HG03139 (cell line): ENCODE measurements around the gene TCP11.

Source experiments
- ATAC-seq: cut with Tn5 transposase; IDR thresholded peaks from one replicate; pipeline ENCODE4 v1.9.1; 2021; ENCODE audit not compliant: unreplicated experiment

TCP11 gene

GRCh38 chr6:35096129-35096862 is 44.8 kb downstream of the TCP11 start:
- ATAC-seq, result no peak

GRCh38 chr6:35094183-35094582 is 47.0 kb downstream of the TCP11 start:
- no peak for ATAC-seq

GRCh38 chr6:35093783-35094182 is 47.4 kb downstream of the TCP11 start:
- ATAC-seq, result no peak

GRCh38 chr6:35093118-35093445 is 48.1 kb downstream of the TCP11 start:
- no peak for ATAC-seq

DNA sequence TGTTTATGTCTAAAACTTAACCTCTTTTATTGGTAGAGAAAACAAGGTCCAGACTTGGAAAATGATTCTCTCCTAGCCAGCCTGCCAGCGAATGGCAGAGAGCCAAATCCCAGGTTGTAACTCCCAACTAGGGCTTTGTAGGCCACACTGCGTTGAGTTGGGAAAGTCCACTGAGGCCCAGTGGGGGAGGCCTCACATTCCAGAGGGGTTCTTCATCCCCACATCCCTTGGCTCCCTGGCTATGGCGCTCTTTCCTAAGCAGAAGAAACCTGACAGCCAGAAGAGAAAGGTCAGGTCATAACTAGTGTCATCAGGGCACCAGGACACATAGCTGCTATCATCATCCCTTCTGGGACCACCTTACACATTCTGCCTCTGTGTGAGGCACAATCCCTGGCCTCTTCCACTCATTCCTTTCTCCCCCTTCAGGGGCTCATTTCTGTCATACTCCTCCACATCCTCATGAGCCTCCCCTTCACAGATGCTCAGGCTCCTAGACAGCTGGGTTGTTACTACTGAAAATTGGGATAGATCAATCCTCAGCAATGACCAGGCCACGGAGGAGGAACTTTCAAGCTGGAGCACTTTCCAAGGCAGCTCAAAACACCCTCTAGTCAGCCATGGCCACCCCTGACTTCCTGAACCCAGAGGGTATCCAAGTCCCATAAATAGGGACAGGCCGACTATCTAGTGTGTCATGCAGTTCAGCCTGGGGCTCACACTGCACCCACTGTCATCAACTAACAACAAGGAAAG is 48.6 kb downstream of the TCP11 start:
- ATAC-seq, result no peak

DNA sequence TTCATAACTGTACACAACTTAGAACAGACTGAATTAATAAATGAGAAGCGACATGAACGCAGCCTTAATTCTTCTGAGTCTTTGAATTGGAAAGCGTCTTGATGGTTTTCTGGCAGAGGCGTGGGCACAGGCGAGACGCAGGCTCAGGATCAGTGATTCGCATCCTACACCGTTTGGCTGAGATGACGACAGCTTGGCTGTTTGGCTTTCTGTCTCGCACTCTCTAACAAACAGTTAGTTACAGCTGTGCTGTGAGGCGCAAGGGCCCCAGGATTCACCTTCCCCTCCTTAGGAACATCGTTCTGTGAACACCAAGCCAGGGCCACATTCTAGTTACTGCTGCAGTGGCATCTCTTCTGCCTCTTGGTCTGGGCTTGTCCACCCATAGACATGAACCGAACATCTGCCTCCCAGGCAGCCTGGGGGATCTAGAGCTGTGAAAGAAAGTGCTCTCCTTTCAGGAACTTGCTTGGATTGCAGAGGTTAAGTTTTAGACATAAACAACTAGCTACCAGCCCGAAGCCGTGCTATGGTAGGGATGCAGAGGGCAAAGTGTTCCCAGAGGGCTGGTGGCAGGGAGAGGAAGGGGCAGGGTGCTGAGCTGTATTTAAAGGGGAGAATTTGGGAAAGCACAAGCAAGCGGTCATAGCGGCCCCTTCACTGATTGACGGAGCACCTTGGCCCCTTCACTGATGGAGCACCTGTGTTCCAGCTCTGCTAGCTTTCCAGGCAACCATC is 49.6 kb downstream of the TCP11 start:
- ATAC-seq, result no peak

DNA sequence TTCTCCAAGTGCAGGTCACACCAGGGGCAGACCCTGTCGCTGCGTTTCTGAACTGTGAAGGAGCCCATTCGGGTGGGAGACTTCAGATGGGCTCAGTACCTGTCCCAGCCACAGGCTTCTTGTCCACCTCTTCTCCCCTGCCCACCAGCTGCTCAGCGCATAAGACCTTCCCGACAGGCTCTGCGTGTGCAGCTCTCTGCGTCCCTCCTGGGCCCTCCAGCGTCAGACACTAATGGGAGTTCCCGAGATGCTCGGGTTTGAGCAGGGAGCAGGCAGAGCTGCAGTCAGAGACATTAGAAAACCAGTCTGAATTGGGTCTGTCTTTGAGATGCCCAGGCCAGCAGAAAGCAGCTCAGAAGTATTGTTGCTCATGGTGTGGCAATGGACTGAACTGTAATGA is 50.4 kb downstream of the TCP11 start:
- no peak for ATAC-seq

- no peak for ATAC-seq
Measured at GRCh38 chr6:35089935-35090505, 51.1 kb downstream of the TCP11 start.

DNA sequence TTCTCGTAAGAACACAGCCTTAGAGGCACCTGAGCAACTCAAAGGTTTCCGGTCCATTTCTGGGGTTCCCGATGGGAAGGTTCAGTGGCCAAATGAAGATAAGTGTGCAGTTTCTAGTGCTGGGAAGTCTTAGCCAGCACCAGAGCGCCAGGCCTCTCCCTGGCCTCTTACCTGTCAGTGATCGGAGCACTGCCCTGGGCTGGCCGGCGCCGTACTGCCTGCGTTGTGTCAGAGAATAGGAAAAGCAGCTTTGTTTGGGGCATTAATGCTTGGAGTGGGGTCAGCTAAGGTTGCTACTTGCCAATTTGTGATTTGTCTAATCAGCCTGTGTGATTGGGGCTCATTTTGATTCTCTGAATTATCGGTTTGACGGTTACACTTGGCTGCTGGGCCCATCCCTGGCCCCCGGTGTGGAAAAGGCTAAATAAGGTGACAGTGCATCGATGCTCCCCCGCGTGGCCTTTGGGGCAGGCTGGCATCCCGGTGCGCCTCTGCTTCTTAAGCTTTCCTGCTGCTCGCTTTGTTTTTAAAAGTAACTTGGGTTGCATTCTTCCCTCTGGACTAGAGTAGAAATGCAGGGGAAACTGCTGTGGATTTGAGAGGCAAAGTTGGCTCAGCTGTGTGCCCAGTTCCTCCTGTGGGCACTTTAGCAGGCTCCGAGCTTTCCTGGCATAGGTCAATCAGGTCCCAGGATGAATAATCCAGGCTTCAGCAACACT is 51.8 kb downstream of the TCP11 start:
- no peak for ATAC-seq

- no peak for ATAC-seq
Measured at GRCh38 chr6:35088281-35089215, 52.6 kb downstream of the TCP11 start.

DNA sequence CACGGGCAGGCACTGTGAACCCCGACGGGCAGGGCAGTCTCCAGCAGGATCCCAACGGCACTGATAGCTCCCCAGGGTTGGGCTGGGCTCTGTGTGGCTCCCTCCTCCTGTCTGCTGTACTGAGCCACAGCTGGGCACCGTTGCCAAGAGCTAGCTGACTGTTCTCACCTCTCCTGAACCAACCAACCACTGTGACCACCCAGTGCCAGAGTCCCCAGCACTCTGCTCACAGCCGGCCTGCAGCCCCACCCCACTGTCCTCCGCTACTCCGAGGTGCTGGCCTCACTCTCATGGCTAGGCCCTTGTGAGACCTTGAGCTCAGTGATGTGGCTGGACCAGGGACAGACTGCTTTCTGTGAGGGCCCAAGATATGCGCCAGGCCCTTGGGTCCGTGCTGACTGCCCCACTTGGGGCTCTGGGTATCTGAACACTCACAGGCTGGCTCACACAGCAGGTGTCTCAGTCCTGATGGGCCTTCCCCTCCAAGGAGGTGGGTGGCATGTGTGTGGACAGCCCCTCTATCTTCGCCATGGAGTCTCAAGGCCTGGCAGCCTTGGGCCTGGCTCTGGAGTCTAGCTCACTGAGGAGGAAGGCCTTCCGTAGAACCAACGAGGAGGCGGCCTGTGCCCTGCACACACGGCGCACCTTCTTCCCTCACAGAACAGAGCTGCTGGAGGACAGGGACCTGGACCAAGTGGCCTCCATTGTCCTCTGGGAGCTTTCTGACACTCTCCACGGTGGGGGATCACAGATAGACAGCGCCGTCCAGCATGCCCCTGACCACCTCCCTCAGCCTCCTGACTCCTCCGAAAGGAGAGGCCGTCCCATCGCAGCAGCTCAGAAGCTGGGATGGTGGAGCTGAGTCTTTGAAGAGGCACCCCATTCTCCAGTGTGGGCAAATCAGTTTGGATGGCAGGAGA is 53.5 kb downstream of the TCP11 start:
- ATAC-seq, result no peak

DNA sequence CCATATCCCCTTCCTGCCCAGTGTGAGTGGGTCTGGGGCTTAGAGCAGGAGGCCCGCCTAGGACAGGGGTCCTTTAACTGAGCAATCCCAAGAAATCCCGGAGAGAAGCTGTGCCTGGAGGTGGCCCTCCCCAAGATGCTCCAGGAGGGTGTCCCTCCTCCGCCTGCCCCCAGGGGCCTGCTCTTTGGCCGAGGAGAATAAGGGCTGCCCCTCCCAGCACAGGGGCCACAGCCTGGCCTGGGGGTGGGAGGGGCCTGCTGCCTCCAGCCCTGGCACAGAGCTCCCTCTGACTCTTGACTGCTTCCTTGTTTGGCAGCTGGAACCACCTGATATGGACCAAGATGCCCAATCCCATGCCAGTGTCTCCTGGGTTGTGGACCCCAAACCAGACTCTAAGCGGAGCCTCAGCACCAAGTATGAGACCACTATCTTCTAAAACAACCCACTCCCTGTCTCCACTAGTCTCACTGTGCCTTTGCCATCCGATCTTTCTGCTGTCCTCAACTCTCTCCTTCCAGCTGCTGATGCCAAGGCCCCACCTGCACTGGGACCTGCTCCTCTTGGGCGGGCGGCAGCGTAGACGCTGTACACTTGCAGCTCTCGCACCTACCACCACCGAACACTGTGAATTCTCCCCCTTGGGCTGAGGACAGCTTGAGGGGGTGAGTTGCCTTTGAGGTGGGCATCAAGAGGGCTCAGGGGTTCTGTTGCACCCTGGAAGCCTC is 54.3 kb downstream of the TCP11 start:
- ATAC-seq, result no peak

DNA sequence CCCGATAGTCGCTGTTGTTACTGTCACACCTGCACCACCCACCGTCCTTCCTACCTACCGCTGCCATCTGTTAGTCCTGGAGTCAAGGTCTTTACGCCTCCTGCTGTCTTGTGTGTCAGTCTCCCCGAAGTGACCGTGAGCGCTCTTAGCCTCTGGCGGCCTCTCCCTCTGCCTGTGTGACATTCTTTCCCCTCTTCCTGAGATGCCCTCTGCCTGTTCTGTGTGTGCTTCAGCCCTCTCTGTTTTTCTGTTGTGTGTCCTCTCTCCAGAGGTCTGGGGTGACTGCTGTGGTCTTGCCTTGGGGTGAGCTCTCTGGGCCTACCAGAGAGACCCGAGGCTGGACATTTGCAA is 54.9 kb downstream of the TCP11 start:
- ATAC-seq, result no peak

DNA sequence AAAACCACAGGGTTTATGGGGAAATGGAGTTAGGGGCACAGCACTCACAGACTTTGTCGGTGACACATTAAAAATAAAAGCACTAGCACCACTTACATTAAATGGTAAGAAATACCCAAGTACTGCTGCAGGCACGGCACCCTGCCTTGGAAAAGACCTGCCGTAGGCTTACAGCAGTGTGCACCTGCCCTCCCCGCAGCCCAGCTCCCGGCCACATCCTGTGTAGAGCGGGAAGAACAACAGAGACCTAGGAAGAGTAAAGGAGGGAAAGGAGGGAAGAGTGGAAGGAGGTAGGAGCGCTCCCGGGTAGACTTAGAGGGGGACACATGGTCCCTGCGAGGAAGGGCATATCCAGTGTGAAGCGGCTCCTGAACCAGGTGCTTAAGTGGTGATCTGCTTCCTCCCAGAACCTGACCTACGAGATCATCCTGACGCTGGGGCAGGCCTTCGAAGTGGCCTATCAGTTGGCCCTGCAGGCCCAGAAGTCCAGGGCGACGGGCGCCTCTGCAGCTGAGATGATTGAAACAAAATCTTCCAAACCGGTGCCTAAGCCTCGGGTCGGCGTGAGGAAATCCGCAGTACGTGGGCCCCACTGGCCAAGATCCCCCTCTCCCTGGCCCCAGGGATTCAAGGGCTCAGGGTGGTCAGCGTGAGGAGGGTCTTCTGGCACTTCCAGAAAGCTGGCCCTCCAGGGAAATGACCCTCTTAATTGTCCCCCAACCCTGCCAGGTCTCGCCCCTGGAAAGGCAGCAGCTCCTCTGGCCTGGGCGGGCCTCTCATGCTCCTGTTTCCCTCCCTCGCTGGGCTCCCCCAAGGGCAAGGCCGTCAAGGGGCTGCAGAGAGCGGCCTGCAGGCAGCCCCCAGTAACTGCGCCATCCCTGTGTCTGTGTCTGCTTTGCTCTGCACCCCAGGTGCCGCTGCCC is 55.5 kb downstream of the TCP11 start:
- no peak for ATAC-seq

- no peak for ATAC-seq
Measured at GRCh38 chr6:35084511-35085203, 56.5 kb downstream of the TCP11 start.

- no peak for ATAC-seq
Measured at GRCh38 chr6:35084041-35084491, 57.1 kb downstream of the TCP11 start.

- no peak for ATAC-seq
Measured at GRCh38 chr6:35083507-35083906, 57.6 kb downstream of the TCP11 start.
